GM08714 (cell line): ENCODE data around the gene CEP85L.

ENCODE experiments used
- H3K4me3 ChIP-seq: fragments of 200-500 bp; sonication (Bioruptor generic); 2 replicates; pipeline ENCODE4 v1.5.1; 2014; ENCODE audit warnings: mild to moderate bottlenecking, low read length, inconsistent platforms
- ZNF274 ChIP-seq: IDR thresholded peaks from 2 replicates; pipeline ENCODE4 v1.6.1; 2012; ENCODE audit warnings: mild to moderate bottlenecking, low read depth, low read length

CEP85L gene

GRCh38 chr6:118502169-118502568, 149.2 kb downstream of the CEP85L start:
- no peak overlapping the region for H3K4me3 ChIP-seq
- no peak for TF ChIP-seq ZNF274

GRCh38 chr6:118501765-118502164, 149.6 kb downstream of the CEP85L start:
- no peak for TF ChIP-seq ZNF274
- H3K4me3 ChIP-seq: no peak overlapping the region

- no peak for TF ChIP-seq ZNF274
- no peak overlapping the region for H3K4me3 ChIP-seq
Measured at GRCh38 chr6:118501099-118501498, 150.3 kb downstream of the CEP85L start.

- TF ChIP-seq ZNF274: no peak
- no peak overlapping the region for H3K4me3 ChIP-seq
Measured at GRCh38 chr6:118500130-118501015, 151.0 kb downstream of the CEP85L start.

- H3K4me3 ChIP-seq: no peak overlapping the region
- no peak for TF ChIP-seq ZNF274
Measured at GRCh38 chr6:118495485-118496280, 155.7 kb downstream of the CEP85L start.

GRCh38 chr6:118494091-118494490, 157.3 kb downstream of the CEP85L start:
- TF ChIP-seq ZNF274: no peak
- no peak overlapping the region for H3K4me3 ChIP-seq

- TF ChIP-seq ZNF274: no peak
- no peak overlapping the region for H3K4me3 ChIP-seq
Measured at GRCh38 chr6:118489990-118490389, 161.4 kb downstream of the CEP85L start.

- TF ChIP-seq ZNF274: no peak
- no peak overlapping the region for H3K4me3 ChIP-seq
Measured at GRCh38 chr6:118488631-118489030, 162.8 kb downstream of the CEP85L start.

- H3K4me3 ChIP-seq: no peak overlapping the region
- TF ChIP-seq ZNF274: no peak
Measured at GRCh38 chr6:118485601-118486550, 165.5 kb downstream of the CEP85L start.

- H3K4me3 ChIP-seq: no peak overlapping the region
- TF ChIP-seq ZNF274: no peak
Measured at GRCh38 chr6:118476551-118476950, 174.8 kb downstream of the CEP85L start.

GRCh38 chr6:118473266-118473665, 178.1 kb downstream of the CEP85L start:
- H3K4me3 ChIP-seq: no peak overlapping the region
- TF ChIP-seq ZNF274: no peak

- TF ChIP-seq ZNF274: no peak
- H3K4me3 ChIP-seq: no peak overlapping the region
Measured at GRCh38 chr6:118469468-118469867, 181.9 kb downstream of the CEP85L start.

- TF ChIP-seq ZNF274: no peak
- no peak overlapping the region for H3K4me3 ChIP-seq
Measured at GRCh38 chr6:118468682-118469465, 182.5 kb downstream of the CEP85L start.
